Adrenal gland (tissue), 12 donors: ENCODE results near the gene RBM48. TPM values are rescaled to one million over a fixed set of nuclear protein-coding genes. Genes with fewer than 3 reads are reported as not detected.

Experiments
- DNase-seq, 7 donors: peaks; one replicate each; pipeline ENCODE4 v3.0.0-alpha.2; 2019 to 2020
- H3K27ac ChIP-seq, 5 donors: fragments of 200-600 bp; sonication (generic) in 4 of 5; 1 replicate in 3 of 5; 2 replicates in 2 of 5; pipeline versions ENCODE4 v1.5.1 to v1.8.0; 2016 to 2020; ENCODE audit warnings: mild to moderate bottlenecking in 1 of 5
- H3K27me3 ChIP-seq: fragments of 200-600 bp; 2 replicates; pipeline ENCODE4 v1.8.0; 2021
- H3K36me3 ChIP-seq, 2 donors: fragments of 200-600 bp; replicated peaks in 1 of 2; 1 replicate in 1 of 2; 2 replicates in 1 of 2; pipeline versions ENCODE4 v1.5.1 to v1.8.0; 2018 to 2022
- H3K4me1 ChIP-seq, 2 donors: fragments of 200-600 bp; replicated peaks in 1 of 2; 1 replicate in 1 of 2; 2 replicates in 1 of 2; pipeline versions ENCODE4 v1.5.1 to v1.8.0; 2018 to 2021
- H3K4me3 ChIP-seq, 4 donors: fragments of 200-600 bp; sonication (generic) in 3 of 4; one replicate each; pipeline ENCODE4 v1.5.1; 2016 to 2018
- H3K9me3 ChIP-seq, 3 donors: fragments of 200-600 bp; sonication (generic) in 1 of 3; replicated peaks in 1 of 3; 1 replicate in 2 of 3; 2 replicates in 1 of 3; pipeline versions ENCODE4 v1.5.1 to v1.8.0; 2016 to 2021
- CTCF ChIP-seq, 6 experiments: fragments of 450-650 bp in 4 of 6; fragments of 200-600 bp in 2 of 6; sonication (generic) in 1 of 6; IDR thresholded peaks; 1 replicate in 5 of 6; 2 replicates in 1 of 6; pipeline versions ENCODE4 v1.5.1 to v1.8.0; 2016 to 2021; ENCODE audit warnings: antibody characterized with exemption in 6 of 6, mild to moderate bottlenecking in 2 of 6, moderate library complexity in 1 of 6
- POLR2A ChIP-seq, 2 donors: fragments of 450-650 bp; IDR thresholded peaks; one replicate each; pipeline ENCODE4 v1.6.1; 2017; ENCODE audit warnings: antibody characterized with exemption in 2 of 2, mild to moderate bottlenecking in 2 of 2, moderate library complexity in 1 of 2
- WGBS, 4 donors: extraction: QIAGEN DNeasy Blood & Tissue Kit in 2 of 4; methylation state at CpG; one replicate each; pipeline versions ENCODE4 v1.1.5 to v1.1.7; 2013 to 2017; 5-methylcytosine and 5-hydroxymethylcytosine counted together
- intact Hi-C, 2 donors: fragments of 100-400 bp; cut with DNase I; formaldehyde crosslinking; loops; one replicate each; pipeline versions ENCODE4 v1.14.1 to v1.15.0; 2022 to 2023
- polyA plus RNA-seq, 3 donors: library from polyadenylated mRNA; stranded (reverse); fragments of 200-250 nt in 2 of 3; fragments of 350-450 nt in 1 of 3; fragmentation: Illumina TruSeq in 1 of 3; extraction: RNeasy Lipid Tissue Mini Kit (QIAGEN cat#74804) in 1 of 3; gene quantifications; one replicate each; pipeline ENCODE4 v1.2.3, GENCODE V29; 2013 to 2014
- total RNA-seq, 9 donors: library from RNA; depleted of rRNA in 4 of 9; stranded (reverse); fragments of >200 nt in 4 of 9; fragments of 120-200 nt in 1 of 9; fragmentation: NEBNext Ultra II Directional in 1 of 9; extraction: Animal tissue kit (Norgen Biotek cat#: 25700) in 1 of 9; gene quantifications; one replicate each; pipeline versions ENCODE4 v1.1.0 to v1.2.4, GENCODE V29; 2013 to 2023
- donor health status: healthy with polysubstance abuse.
- donor health status: Bipolar disorder and iron deficiency.
- donor health status: DM: yes; HTN: yes; CAD: no.
- donor health status: DM: no; HTN: no; CAD: no.
- donor health status: DM: no; HTN: no; CAD: no.
- donor health status: DM: yes; HTN: yes; CAD: no.

The RBM48 gene
- total and polyA plus RNA-seq, 12 donors = 4.4 to 29.0 (median 11.3) TPM

- H3K4me1 ChIP-seq = peaks cover 0 to 4% of the 10 kb centered on the region in 2 donors
- H3K9me3 ChIP-seq = no peaks in the 10 kb centered on the region
- H3K27ac ChIP-seq = peak overlapping the region in 1 of 5 donors; percentile 31
- intact Hi-C loops = no loop called here
- WGBS, 4 donors = 90 to 100% (median 94%) methylated on average over 2 of the region's 2 CpGs
- no peak overlapping the region for H3K4me3 ChIP-seq
- H3K27me3 ChIP-seq = no peaks in the 10 kb centered on the region
- no peak for TF ChIP-seq CTCF (IDR thresholded peaks at IDR 0.05)
- no peak for DNase-seq
- peaks cover 0 to 18% of the 10 kb centered on the region in 2 donors for H3K36me3 ChIP-seq
Observed at GRCh38 chr7:92485267-92485892, 43.2 kb upstream of the RBM48 start.

- Histone ChIP-seq H3K9me3 (no peaks in the 10 kb centered on the region), H3K4me3 (no peak overlapping the region), H3K4me1 (peaks cover 0 to 4% of the 10 kb centered on the region in 2 donors), H3K36me3 (peaks cover 0 to 23% of the 10 kb centered on the region in 2 donors), H3K27ac (no peak overlapping the region), H3K27me3 (no peaks in the 10 kb centered on the region)
- intact Hi-C loops = no loop called here
- no peak for DNase-seq
- WGBS, 4 donors = 86 to 95% (median 89%) methylated on average over 2 of the region's 2 CpGs
- TF ChIP-seq CTCF (IDR thresholded peaks at IDR 0.05) = no peak
- no peak for TF ChIP-seq POLR2A (IDR thresholded peaks at IDR 0.05)
Observed at GRCh38 chr7:92485974-92486373, 42.6 kb upstream of the RBM48 start.

GRCh38 chr7:92487804-92488203 is 40.8 kb upstream of the RBM48 start:
- H3K27me3 ChIP-seq = no peaks in the 10 kb centered on the region
- no peak for DNase-seq
- intact Hi-C loops = no loop called here
- H3K4me3 ChIP-seq = no peak overlapping the region
- TF ChIP-seq POLR2A (IDR thresholded peaks at IDR 0.05) (no peak), CTCF (IDR thresholded peaks at IDR 0.05) (no peak)
- H3K27ac ChIP-seq = no peak overlapping the region
- peaks cover 0 to 4% of the 10 kb centered on the region in 2 donors for H3K4me1 ChIP-seq
- peaks cover 0 to 41% of the 10 kb centered on the region in 2 donors for H3K36me3 ChIP-seq
- no peaks in the 10 kb centered on the region for H3K9me3 ChIP-seq

GRCh38 chr7:92489634-92490033 is 39.0 kb upstream of the RBM48 start:
- WGBS, 4 donors = 47 to 67% (median 50%) methylated on average over 1 of the region's 1 CpG
- TF ChIP-seq POLR2A (IDR thresholded peaks at IDR 0.05) (no peak), CTCF (IDR thresholded peaks at IDR 0.05) (no peak)
- Histone ChIP-seq H3K4me1 (peaks cover 0 to 4% of the 10 kb centered on the region in 2 donors), H3K4me3 (no peak overlapping the region), H3K9me3 (no peaks in the 10 kb centered on the region), H3K27me3 (no peaks in the 10 kb centered on the region), H3K36me3 (peaks cover 0 to 56% of the 10 kb centered on the region in 2 donors), H3K27ac (no peak overlapping the region)
- DNase-seq = peak in 5 of 7 donors; percentile 17 to 59 (median 46)
- intact Hi-C loops = no loop called here
